ENCODE measurements around the gene PLIN1. TPM values are rescaled to one million over a fixed set of nuclear protein-coding genes. Genes with fewer than 3 reads are reported as not detected.

PLIN1 gene
- total and polyA plus RNA-seq, 9 of the 15 experiments (the other 6 are each of a cell fraction or from before 2014, with no cell fraction given) = not detected

- TF ChIP-seq AFF4 (CRISPR knock-in tag; IDR thresholded peaks at IDR 0.05) = no peak
- no peak for TF ChIP-seq SMARCE1 (IDR thresholded peaks at IDR 0.05)
- TF ChIP-seq E2F5 (CRISPR knock-in tag; IDR thresholded peaks at IDR 0.05) = no peak
- no peak for TF ChIP-seq DIDO1 (tag; IDR thresholded peaks at IDR 0.05; ENCODE audit: low read depth)
- TF ChIP-seq RBM25 (IDR thresholded peaks at IDR 0.05; ENCODE audit: low read depth, low read length, severe bottlenecking) = no peak
- TF ChIP-seq POLR2G (IDR thresholded peaks at IDR 0.05; ENCODE audit: low read depth, low read length) = peak; percentile 50
- no peak for TF ChIP-seq GABPB2 (CRISPR knock-in tag; conservative IDR thresholded peaks at IDR 0.05)
Measured at GRCh38 chr15:89633585-89633984, 45.6 kb downstream of the PLIN1 start (continued).
